ENCODE results near the gene NPR1.

NPR1 gene

GRCh38 chr1:153734396-153735089 is 56.1 kb downstream of the NPR1 start:
- H3K27ac ChIP-seq = no peak overlapping the region
- TF ChIP-seq ZFX (IDR thresholded peaks at IDR 0.05) = no peak
- TF ChIP-seq, protein P1, sequence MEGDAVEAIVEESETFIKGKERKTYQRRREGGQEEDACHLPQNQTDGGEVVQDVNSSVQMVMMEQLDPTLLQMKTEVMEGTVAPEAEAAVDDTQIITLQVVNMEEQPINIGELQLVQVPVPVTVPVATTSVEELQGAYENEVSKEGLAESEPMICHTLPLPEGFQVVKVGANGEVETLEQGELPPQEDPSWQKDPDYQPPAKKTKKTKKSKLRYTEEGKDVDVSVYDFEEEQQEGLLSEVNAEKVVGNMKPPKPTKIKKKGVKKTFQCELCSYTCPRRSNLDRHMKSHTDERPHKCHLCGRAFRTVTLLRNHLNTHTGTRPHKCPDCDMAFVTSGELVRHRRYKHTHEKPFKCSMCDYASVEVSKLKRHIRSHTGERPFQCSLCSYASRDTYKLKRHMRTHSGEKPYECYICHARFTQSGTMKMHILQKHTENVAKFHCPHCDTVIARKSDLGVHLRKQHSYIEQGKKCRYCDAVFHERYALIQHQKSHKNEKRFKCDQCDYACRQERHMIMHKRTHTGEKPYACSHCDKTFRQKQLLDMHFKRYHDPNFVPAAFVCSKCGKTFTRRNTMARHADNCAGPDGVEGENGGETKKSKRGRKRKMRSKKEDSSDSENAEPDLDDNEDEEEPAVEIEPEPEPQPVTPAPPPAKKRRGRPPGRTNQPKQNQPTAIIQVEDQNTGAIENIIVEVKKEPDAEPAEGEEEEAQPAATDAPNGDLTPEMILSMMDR (conservative IDR thresholded peaks at IDR 0.05) = no peak

DNA sequence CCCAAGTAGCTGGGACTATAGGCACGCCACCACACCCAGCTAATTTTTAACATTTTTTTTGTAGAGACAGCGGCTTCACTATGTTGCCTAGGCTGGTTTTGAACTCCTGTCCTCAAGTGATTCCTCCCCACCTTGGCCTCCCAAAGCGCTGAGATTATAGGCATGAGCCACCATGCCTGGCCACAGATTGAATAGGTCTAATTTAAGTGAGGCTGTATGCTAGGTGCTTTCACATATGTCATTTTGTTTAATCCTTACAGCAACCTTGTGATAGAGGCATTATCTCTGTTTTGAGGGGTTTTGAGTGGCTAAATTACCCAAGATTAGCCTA is 56.6 kb downstream of the NPR1 start:
- no peak overlapping the region for H3K27ac ChIP-seq
- TF ChIP-seq, protein P1 (conservative IDR thresholded peaks at IDR 0.05) = no peak

GRCh38 chr1:153741986-153742385 is 63.5 kb downstream of the NPR1 start:
- TF ChIP-seq, protein P1 (conservative IDR thresholded peaks at IDR 0.05) = no peak
- TF ChIP-seq ZFX (IDR thresholded peaks at IDR 0.05) = no peak
- H3K27ac ChIP-seq = no peak overlapping the region

- no peak overlapping the region for H3K27ac ChIP-seq
- TF ChIP-seq, protein P1 (conservative IDR thresholded peaks at IDR 0.05) = no peak
- TF ChIP-seq ZFX (IDR thresholded peaks at IDR 0.05) = no peak
Measured at GRCh38 chr1:153742411-153743142, 64.1 kb downstream of the NPR1 start.

Measured in C4-2B (cell line).